Measurements from ENCODE around the gene LARP1. TPM values are rescaled to one million over a fixed set of nuclear protein-coding genes. Genes with fewer than 3 reads are reported as not detected.

Gene LARP1
- total and polyA plus RNA-seq, 2 experiments from 2014 or later: 133 to 302 TPM

- Histone ChIP-seq H3K4me2 (peak overlapping the region; percentile 74), H3K36me3 (ENCODE audit: insufficient read depth) (0 out of 2 replicates have a peak, but pooled peaks cover 3% of the 10 kb centered on the region), H3K79me2 (replicated peaks; ENCODE audit: insufficient read depth) (peaks cover 47% of the 10 kb centered on the region), H2AFZ (no peak overlapping the region), H3K4me1 (ENCODE audit: insufficient read depth) (peaks cover 47% of the 10 kb centered on the region), H3K4me3 (peak overlapping the region; percentile 53), H3F3A (replicated peaks; ENCODE audit: low read depth) (peaks cover 7% of the 10 kb centered on the region), H3K27me3 (ENCODE audit: insufficient read depth) (no peaks in the 10 kb centered on the region), H4K20me1 (replicated peaks; ENCODE audit: insufficient read depth) (no peaks in the 10 kb centered on the region), H3K9me2 (ENCODE audit: insufficient read depth) (no peaks in the 10 kb centered on the region), H3K27ac (ENCODE audit: low read depth) (peak overlapping the region; percentile 86)
- peaks cover 5% of the 10 kb centered on the region for H3K27me3 Mint-ChIP-seq (ENCODE audit: insufficient read depth, low read depth, poor library complexity)
- no peaks in the 10 kb centered on the region for H3K9me3 Mint-ChIP-seq
- ATAC-seq (peak; percentile 96), DNase-seq (ENCODE audit: low spot score) (peak; percentile 98)
- H3K27ac Mint-ChIP-seq: peak overlapping the region; percentile 31
- H3K36me3 Mint-ChIP-seq (ENCODE audit: low read depth): no peaks in the 10 kb centered on the region
- H3K4me3 Mint-ChIP-seq: peak overlapping the region; percentile 63
- H3K4me1 Mint-ChIP-seq: peaks cover 60% of the 10 kb centered on the region
- TF ChIP-seq NANOG (IDR thresholded peaks at IDR 0.05; ENCODE audit: borderline replicate concordance): no peak
- TF ChIP-seq, protein P1, sequence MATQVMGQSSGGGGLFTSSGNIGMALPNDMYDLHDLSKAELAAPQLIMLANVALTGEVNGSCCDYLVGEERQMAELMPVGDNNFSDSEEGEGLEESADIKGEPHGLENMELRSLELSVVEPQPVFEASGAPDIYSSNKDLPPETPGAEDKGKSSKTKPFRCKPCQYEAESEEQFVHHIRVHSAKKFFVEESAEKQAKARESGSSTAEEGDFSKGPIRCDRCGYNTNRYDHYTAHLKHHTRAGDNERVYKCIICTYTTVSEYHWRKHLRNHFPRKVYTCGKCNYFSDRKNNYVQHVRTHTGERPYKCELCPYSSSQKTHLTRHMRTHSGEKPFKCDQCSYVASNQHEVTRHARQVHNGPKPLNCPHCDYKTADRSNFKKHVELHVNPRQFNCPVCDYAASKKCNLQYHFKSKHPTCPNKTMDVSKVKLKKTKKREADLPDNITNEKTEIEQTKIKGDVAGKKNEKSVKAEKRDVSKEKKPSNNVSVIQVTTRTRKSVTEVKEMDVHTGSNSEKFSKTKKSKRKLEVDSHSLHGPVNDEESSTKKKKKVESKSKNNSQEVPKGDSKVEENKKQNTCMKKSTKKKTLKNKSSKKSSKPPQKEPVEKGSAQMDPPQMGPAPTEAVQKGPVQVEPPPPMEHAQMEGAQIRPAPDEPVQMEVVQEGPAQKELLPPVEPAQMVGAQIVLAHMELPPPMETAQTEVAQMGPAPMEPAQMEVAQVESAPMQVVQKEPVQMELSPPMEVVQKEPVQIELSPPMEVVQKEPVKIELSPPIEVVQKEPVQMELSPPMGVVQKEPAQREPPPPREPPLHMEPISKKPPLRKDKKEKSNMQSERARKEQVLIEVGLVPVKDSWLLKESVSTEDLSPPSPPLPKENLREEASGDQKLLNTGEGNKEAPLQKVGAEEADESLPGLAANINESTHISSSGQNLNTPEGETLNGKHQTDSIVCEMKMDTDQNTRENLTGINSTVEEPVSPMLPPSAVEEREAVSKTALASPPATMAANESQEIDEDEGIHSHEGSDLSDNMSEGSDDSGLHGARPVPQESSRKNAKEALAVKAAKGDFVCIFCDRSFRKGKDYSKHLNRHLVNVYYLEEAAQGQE (IDR thresholded peaks at IDR 0.05; ENCODE audit: unreplicated experiment): peak; percentile 26
- peak; percentile 80 for TF ChIP-seq POLR2AphosphoS5 (IDR thresholded peaks at IDR 0.05; ENCODE audit: low read depth)
- peak; percentile 57 for TF ChIP-seq ZNF462 (CRISPR knock-in tag; IDR thresholded peaks at IDR 0.05)
- TF ChIP-seq CREB1 (CRISPR knock-in tag; IDR thresholded peaks at IDR 0.05; ENCODE audit: low read depth): no peak
- TF ChIP-seq STAT1 (IDR thresholded peaks at IDR 0.05; ENCODE audit: unreplicated experiment): no peak
- TF ChIP-seq, protein P2, sequence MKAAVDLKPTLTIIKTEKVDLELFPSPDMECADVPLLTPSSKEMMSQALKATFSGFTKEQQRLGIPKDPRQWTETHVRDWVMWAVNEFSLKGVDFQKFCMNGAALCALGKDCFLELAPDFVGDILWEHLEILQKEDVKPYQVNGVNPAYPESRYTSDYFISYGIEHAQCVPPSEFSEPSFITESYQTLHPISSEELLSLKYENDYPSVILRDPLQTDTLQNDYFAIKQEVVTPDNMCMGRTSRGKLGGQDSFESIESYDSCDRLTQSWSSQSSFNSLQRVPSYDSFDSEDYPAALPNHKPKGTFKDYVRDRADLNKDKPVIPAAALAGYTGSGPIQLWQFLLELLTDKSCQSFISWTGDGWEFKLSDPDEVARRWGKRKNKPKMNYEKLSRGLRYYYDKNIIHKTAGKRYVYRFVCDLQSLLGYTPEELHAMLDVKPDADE (IDR thresholded peaks at IDR 0.05): no peak
Measured at GRCh38 chr5:154712518-154713437, 42.4 kb upstream of the LARP1 start.

Measured in GM23338 (cell line).